HL-60 (cell line): Measurements from ENCODE around the gene SF3A2.

Experiments
- DNase-seq, 2 experiments: peaks; one replicate each; pipeline ENCODE4 v3.0.0-alpha.2; 2010 to 2020; ENCODE audit warnings: low read depth in 1 of 2, low spot score in 1 of 2
- H3K27ac ChIP-seq: fragments of 250-450 bp; sonication (Bioruptor Pico); replicated peaks from 2 replicates; pipeline ENCODE4 v1.5.1; 2020; ENCODE audit warnings: mild to moderate bottlenecking, moderate library complexity
- H3K27me3 ChIP-seq: fragments of 250-450 bp; sonication (Bioruptor Pico); 2 replicates; pipeline ENCODE4 v1.5.1; 2021; ENCODE audit warnings: mild to moderate bottlenecking, moderate library complexity; ENCODE audit not compliant: insufficient read depth, poor library complexity, severe bottlenecking
- H3K4me3 ChIP-seq: replicated peaks from 2 replicates; pipeline ENCODE4 v1.5.1; 2011; ENCODE audit warnings: mild to moderate bottlenecking, control low read depth, low read length; ENCODE audit not compliant: insufficient read depth
- CTCF ChIP-seq: IDR thresholded peaks from one replicate; pipeline ENCODE4 v1.5.1; 2011; ENCODE audit warnings: low read length, control low read depth, inconsistent platforms; ENCODE audit not compliant: insufficient read depth
- GABPA ChIP-seq: IDR thresholded peaks from 2 replicates; pipeline ENCODE4 v1.6.1; 2012; ENCODE audit warnings: low read depth
- POLR2AphosphoS5 ChIP-seq: IDR thresholded peaks from 2 replicates; pipeline ENCODE4 v1.6.1; 2012; ENCODE audit warnings: low read depth
- REST ChIP-seq: IDR thresholded peaks from 2 replicates; pipeline ENCODE4 v1.6.1; 2012; ENCODE audit warnings: low read depth; ENCODE audit not compliant: insufficient replicate concordance
- SPI1 ChIP-seq: IDR thresholded peaks from 2 replicates; pipeline ENCODE4 v1.6.1; 2012; ENCODE audit warnings: low read depth, mild to moderate bottlenecking, borderline replicate concordance

Gene SF3A2

GRCh38 chr19:2210206-2210605 lies 26.4 kb upstream of the SF3A2 start:
- Histone ChIP-seq H3K4me3 (no peak overlapping the region), H3K27ac (no peak overlapping the region), H3K27me3 (no peaks in the 10 kb centered on the region)
- TF ChIP-seq CTCF (no peak), SPI1 (no peak), GABPA (no peak), POLR2AphosphoS5 (no peak)
- DNase-seq: no peak

GRCh38 chr19:2210987-2211740 lies 25.5 kb upstream of the SF3A2 start:
- no peak overlapping the region for H3K4me3 ChIP-seq
- no peaks in the 10 kb centered on the region for H3K27me3 ChIP-seq
- TF ChIP-seq GABPA (no peak), SPI1 (no peak), CTCF (no peak), POLR2AphosphoS5 (no peak), REST (no peak)
- no peak for DNase-seq
- no peak overlapping the region for H3K27ac ChIP-seq

GRCh38 chr19:2212861-2213711 lies 23.5 kb upstream of the SF3A2 start:
- H3K27ac ChIP-seq: no peak overlapping the region
- no peaks in the 10 kb centered on the region for H3K27me3 ChIP-seq
- no peak for DNase-seq
- TF ChIP-seq CTCF (no peak), SPI1 (no peak), REST (no peak), POLR2AphosphoS5 (no peak), GABPA (no peak)
- H3K4me3 ChIP-seq: no peak overlapping the region
